B cell (primary cell): ENCODE measurements around the gene RPS21.

Experiments
- EZH2 ChIP-seq: IDR thresholded peaks from 2 replicates; pipeline ENCODE4 v1.6.1; 2012; ENCODE audit warnings: borderline replicate concordance, low read depth, mild to moderate bottlenecking, moderate library complexity, low read length; ENCODE audit not compliant: insufficient read depth, poor library complexity, severe bottlenecking
- TF ChIP-seq, protein P1 (sequence below): fragments of 200-600 bp; IDR thresholded peaks from one replicate; pipeline ENCODE4 v1.8.0; 2022; ENCODE audit warnings: antibody characterized with exemption, mild to moderate bottlenecking

DNA sequence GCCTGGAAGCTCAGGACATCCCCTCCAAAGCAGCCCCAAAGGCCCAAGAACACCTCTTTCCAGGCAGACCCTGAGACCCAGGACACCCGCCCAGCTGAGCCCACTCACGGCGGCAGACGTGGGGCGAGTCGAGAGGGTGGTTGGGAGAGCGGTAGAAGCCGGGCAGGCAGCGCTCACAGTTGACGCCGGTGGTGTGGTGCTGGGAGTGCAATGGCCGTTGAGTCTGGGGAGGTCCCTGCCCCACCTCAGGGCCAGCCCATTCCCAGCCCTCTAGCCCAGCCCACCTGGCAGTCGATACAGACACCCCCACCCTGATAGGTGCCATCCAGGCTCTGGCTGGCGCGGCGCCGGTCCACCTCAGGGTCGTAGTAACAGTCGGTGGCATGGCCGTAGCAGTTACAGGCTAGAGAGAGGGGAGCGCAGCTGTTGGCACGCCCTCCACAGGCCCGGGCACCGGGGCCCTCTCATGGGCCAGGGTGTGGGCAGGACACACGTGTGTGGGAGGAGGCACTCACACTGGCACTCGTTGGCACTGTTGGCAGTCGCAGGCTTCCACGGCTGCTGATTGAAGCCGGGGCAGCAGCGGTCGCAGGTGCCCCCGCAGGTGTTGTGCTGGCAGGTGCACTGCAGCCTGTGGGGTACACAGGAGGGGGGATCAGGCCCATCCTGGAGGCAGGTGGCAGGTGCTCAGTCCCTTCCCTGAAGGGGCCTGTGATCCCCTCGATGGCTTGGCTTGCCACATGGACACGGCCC, 40.3 kb upstream of the RPS21 start:
- TF ChIP-seq, protein P1, sequence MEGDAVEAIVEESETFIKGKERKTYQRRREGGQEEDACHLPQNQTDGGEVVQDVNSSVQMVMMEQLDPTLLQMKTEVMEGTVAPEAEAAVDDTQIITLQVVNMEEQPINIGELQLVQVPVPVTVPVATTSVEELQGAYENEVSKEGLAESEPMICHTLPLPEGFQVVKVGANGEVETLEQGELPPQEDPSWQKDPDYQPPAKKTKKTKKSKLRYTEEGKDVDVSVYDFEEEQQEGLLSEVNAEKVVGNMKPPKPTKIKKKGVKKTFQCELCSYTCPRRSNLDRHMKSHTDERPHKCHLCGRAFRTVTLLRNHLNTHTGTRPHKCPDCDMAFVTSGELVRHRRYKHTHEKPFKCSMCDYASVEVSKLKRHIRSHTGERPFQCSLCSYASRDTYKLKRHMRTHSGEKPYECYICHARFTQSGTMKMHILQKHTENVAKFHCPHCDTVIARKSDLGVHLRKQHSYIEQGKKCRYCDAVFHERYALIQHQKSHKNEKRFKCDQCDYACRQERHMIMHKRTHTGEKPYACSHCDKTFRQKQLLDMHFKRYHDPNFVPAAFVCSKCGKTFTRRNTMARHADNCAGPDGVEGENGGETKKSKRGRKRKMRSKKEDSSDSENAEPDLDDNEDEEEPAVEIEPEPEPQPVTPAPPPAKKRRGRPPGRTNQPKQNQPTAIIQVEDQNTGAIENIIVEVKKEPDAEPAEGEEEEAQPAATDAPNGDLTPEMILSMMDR: no peak
- TF ChIP-seq EZH2: no peak
